ENCODE data around the gene FCRL5.
"Not testable (repeated sequence)": the region's sequence is repeated elsewhere in the genome, so short reads cannot be mapped to it uniquely, and the experiment has no call there.

FCRL5 gene

DNA sequence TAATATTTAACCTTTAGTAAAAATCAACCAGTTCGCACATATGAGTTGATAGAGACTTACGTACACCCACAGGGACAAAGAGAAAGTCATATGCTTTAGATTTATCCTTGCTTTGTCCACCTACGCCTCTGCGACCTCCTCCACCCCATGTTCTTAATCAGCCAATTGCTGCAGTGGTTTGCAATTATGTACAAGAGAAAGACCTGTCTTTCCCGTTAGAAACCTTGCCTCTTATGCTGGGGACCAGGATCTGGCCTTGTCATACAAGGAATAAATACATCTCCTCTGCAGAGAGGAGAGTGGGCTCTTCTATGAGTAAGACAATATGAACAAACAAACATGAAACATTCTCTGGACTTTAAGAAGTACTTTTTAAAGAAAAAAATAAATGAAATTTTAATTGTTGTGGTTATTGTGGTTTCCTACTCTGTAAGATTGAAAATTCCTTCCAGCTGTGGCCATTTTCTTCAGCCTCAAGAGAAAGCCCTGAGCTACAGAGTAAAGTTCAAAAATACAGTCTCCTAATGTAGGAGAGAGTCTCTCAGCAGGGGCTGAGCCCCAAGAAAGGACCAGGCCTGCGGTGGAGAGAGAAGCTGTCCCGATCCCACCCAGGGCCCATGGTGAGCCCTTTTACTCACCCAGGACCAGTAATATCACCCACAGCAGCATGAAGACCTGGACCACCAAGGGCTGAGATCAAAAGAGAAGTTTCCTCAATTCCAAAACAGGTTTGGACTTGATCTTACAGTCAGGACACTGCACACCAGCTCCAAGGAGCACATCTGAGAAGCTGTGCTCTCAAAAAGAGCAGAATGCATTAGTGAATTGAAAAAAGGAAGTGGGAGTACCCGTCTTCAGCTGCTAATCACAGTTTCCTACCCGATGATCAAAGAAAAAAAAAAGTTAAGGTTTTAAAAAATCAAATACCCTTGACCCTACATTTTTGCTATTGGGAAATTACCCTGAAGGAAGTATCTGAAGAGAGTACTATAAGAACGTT is at the start of gene FCRL5:
TSS of gene FCRL5 (minus strand) at position 822 of the 1,000 bp plus-strand sequence. CDS start at position 669, 153 bp downstream.
- no peak for DNase-seq

DNA sequence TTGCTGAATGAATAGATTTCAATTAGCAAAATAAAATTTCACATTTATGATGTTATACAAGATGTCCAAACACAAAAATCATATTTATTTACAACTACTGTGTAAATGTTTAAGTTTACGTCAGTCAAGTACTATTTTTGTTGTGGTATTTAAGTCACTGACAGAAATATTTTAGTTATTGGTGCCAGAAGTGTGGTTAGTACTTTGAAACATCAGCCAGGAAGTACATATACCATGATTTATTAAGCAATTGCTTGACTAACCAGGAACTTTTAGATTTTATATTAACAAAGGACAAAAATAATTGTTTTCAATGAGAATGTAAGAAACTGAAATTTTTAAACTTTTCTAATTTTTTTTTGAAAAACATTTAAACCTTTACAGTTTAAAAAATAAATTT is 47.9 kb upstream of the FCRL5 start:
- no peak for DNase-seq

DNA sequence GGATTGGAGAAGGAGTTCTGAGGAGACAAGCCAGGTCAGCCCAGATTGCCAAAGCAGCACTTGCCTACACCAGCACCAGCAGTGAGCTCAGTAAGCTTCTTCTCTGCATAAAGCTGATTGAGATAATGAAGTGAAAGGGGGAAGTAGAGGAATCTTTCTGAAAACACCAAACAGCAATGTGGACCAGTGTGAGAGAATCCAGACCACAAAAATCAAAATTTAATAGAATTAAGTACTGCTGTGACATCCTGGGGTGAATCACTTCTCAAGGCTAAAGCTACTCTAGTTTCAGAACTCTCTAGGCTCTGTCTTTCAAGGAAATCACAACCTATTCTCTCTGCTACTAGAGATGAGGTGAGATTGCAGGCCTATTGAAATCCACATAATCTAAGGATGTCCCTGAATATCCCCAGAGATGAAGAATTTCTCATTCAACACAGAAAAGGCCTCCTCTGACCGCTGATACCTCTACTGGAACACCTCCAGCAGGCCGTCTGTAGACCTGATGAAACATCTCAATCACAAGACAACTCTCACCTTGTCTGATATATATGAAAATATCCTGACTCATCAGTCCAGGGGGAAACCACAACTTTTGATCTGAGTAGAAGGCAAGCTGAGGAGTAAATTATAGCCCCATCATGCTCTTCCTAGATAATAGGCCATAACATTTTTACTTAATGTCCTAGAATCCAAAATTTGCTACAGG is 45.8 kb upstream of the FCRL5 start, which contains the start of gene FCRL4:
TSS of gene FCRL4 (minus strand) at position 127 of the 709 bp plus-strand sequence. CDS start 141 bp downstream, outside the sequence.
- DNase-seq, result no peak

DNA sequence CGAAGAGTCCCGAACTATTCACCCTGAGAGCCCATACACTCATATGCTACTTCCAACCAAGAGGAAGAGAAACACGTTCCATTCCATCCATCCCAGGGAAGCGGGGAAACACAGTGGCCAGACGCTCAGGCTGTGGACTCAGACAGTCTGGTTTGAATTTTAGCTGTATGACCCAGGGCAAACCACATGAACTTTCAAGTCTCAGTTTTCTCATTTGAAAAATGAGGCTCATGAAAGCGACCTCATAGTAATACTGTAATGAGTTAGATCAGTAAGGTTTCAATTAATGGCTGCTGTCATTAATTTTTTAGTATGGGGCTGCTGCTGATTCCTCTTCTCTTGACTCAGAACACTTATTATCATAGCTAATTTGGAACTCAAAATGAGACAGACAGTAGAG is 44.1 kb upstream of the FCRL5 start:
- DNase-seq, result no peak

DNA sequence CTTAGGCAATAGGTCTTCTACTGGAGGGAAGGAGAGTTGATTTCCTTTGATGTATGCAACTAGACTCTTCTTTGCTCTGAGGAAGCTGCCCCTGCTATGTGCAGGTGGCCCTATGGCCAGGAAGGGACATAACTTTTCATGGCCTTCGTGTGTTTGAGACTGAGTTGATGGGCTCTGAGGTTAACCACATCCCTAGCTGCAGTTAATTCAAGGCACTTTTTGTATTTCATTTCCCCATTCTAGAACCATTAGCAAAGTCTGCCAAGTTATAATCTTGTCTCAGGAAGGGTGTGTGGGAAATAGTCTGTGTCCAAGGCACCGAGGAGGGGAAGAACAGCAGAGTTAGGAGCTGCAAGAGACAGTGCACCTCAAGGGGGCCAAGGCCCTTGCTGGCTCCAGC is 43.0 kb upstream of the FCRL5 start:
- no peak for DNase-seq

DNA sequence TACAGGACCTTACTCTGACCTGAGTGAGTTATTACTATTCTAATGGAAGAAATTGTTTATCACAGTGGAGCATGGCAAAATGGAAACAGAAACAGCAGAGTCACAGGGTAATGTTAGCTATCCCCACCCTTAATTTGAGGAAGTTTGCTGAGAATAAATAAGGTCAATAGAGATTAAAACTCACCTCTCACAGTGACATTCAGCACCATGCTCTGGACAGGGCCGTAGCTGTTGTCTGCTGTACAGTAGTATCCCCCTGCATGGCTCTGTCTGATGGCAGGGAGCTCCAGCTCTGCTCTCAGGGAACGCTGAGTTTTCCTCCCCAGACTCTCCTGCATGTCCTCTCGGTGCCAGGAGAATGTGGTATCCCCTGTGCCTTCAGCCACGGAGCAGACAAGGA is 33.7 kb upstream of the FCRL5 start:
- DNase-seq, result no peak

DNA sequence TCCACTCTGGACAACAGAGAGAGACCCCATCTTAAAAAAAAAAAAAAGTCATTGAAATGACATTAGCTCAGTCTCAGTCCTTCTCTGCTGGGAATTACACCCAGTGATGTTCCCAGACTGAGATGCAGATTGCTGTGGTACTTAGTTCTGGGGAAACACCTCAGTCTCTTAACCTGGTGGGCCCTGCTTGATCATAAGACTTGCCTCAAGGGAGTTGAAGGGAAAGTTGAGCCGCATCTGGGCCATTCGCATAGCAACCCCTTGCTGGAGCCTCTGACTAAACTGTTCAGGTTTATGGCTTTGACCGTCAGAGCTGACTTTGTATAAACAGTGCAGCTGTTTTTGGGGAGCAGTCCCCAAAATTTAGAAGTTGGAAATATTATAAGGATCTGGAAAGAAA is 32.2 kb upstream of the FCRL5 start:
- DNase-seq, result no peak

DNA sequence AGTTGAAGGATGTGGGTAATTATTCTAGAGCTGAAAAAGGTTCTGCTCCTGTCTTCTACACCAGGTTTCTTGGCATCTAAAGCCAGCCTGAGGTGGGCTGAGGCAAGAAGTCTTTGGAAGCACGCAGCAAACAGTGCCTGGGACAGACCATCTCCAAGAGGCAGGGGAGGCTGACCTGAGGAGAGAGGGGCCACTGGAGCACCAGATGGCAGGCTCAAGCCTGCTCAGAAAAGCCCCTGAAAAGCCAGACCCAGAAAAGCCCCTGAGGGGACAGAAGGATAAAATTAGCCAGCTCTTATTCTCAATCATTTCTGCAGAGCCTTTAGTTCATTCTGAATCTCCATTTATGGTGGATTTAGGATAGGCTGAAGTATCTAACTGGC is 28.5 kb upstream of the FCRL5 start:
- no peak for DNase-seq

DNA sequence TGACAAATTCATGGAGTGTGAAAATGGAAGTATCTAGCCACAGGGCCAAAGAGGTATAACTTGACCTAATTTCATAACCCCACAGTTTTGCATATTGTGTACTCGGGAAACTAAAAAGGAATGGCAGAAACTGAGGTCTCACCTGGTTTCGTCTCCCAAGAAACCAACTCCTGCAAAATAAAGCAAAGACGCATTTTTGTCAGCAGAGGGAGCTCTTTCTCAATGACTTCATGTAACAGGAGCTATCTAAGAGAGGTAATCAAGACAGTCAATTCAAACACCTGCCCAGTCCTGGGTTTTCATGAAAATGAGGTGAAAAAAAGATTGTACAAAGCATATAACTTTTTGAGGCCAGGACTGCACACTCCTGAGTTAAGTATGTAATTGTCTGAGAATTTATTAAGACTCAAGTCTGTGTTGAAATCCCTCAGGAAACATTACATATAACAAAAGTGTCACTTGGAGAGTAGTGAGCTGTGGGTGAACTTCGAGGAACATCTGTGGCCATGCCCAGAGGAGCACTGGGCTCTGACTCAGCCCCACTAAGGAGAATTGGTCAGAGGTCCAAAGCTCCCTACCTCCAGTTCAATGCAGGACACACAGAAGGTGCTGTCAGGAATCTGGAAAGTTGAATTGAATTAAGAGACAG is 28.0 kb upstream of the FCRL5 start:
- DNase-seq, result no peak

DNA sequence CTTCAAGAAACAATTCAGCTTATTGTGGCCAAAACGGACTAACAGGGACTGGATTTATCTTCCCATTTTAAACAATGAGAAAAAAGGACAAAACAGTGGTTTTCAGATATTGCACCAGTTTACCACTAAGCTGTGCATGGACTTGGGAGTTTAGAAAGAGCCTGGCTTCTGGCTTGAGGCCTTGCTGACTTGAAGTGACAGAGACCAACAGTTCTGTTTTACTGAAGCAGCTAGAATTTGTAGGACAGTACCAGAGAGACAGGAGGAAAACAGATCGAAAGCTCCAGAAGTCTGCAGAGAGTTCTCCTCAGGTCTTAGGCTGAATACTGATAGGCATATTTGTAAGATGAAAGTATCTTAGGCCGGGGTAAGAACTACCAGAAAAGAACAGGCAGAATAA is 25.1 kb upstream of the FCRL5 start:
- DNase-seq, result no peak

DNA sequence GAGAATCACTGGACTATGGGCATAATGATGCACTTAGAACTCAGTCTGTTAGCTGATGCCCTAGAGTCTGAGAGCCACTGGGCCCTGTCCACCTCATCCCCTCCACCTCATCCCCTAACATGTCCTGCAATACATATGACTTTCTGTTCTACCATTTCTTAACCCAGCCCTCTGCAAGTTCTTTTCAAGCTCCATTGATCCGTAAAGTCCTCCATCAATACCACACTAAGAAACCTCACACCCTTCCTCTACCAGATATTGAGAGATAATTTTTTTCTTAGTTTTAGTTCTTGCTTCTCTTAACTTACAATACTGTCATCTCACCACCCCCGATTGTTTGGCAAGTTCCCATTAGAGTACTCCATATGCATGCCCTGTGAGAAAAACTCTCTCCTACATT is 23.4 kb upstream of the FCRL5 start:
- DNase-seq, result no peak

DNA sequence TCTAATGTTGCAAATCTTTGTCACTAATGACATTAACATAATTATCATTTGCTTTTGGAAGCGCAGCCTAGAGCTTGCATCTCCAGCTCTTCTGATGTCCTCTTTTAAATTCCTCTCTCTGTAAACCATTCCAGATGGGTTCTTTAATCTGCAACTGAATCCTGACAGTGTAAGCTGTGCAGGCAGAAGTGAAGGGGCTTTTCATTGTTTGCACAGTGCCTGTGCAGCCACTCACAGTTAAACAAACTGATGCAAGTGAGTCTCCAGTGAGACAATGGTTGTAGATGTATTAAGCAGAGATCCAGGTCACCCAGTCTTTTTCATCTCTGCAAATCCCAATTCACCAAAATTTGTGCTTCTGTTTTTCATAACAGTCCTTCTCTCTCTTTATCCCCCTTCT is 22.5 kb upstream of the FCRL5 start:
- DNase-seq, result no peak

DNA sequence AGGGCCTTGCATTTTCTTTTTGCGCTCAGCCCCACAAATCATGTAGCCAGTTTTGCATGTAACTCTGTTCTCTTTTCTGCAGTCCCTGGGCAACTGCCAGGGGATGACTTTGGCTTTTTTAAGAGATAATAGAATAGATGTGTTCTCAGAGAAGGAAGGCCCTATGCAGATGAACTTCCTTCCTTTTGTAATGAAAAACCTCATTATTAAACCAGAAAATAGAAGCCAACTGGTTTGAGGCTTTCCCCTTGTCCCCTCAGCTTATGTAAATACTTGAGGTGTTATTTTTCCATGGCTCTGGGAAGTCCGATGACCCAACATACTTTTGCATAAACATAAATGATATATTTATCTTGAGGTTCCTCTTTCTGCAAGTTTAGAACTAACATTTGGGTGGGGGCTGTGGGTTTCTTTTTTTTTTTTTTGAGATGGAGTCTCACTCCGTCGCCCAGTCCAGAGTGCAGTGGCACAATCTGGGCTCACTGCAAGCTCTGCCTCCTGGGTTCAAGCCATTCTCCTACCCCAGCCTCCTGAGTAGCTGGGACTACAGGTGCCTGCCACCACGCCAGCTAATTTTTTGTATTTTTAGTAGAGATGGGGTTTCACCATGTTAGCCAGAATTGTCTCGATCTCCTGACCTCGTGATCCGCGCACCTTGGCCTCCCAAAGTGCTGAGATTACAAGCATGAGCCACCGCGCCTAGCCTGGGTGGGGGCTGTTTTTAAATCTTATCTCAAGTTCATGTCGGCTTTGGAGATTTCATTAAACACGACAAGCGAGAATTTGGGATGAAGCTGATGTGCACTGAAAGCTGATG is 14.4 kb upstream of the FCRL5 start:
- no peak for DNase-seq

DNA sequence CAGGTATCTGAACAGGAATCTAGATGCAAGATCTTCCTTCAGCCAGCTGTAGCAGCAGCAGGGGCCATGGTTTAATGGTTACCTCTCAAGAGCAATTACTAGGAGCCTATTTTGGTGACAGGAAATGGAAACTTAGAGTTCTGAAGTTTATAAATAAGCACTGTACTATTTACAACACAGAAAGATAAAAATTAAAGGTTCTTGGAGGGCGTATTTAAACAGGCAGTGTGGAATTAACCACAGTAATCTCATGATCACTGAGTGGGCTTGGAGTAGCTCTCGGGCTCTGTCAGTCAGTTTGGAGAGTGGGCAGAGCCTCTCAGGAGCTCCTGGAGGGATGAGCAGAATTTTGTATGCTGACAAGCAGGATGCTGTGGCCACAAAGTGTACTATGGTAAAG is 10.2 kb upstream of the FCRL5 start:
- no peak for DNase-seq

DNA sequence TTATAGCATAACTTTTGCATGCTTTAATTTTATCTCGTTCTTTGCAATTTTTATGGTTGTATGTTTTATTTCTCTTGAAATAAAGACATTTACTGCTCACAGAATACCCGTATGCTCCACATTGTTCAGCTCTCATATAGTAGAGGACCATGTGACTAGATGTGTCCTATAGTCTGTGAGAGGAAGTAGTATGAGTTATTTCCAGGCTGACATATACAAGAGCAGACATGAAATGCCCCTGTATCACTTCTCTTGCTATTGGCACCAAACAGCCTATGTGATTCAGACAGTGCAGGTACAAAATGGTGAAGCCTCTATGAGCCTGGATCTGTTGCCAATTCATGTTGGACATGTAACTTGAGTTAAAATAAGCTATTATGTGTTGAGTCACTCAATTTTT is 5.8 kb upstream of the FCRL5 start:
- no peak for DNase-seq

DNA sequence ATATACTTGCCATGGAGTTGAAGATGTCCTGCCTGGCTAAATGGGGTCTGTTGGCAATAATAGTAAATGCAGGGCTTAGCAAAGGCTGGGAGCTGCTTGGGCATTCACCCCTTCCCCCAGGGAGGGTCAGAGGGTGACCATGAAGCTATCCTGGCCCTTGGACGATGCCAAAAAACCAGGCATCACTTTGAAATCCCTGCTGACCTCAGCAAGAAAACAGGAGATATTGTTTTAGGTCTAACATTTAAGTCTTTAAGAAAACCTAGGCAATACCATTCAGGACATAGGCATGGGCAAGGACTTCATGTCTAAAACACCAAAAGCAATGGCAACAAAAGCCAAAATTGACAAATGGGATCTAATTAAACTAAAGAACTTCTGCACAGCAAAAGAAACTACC is 4.2 kb downstream of the FCRL5 start:
- not testable (repeated sequence) for DNase-seq

DNA sequence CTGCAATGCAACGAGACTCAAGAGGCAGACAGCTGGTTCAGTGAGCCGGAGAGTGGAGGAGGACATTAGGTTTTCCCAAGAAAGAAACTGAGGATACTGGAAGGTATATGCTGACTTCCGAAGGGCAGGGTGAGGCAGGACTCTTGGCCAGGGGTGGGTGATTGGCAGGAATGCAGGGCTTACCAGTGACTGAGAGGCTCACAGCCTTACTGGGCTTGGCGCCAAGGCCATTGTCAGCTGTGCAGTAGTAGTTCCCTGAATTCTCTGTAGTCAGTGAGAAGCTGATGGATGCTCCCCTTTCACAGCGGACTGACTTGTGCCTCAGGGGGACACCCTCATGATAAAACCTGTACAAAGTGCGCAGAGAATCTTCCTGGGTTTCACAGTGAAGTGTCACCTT is 9.6 kb downstream of the FCRL5 start:
- DNase-seq, result no peak

DNA sequence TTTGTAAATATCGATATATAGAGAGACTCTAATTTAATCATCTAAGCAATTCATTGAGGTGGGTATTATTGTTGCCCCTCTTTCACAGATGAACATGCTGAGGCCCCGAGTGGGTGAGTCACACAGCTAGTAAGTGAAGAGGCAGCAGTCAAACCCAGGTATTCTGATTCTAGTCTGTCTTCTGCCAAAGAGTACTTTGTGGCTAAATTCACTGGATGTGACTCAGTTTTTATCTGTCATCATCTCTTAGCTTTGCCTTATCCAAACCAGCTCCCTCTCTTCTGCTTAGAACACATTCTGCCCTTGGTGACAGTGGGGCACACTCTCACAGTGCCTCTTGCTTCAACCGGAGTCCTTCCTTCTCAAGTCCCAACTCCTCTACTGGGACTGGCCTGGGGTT is 11.5 kb downstream of the FCRL5 start:
- DNase-seq, result no peak

DNA sequence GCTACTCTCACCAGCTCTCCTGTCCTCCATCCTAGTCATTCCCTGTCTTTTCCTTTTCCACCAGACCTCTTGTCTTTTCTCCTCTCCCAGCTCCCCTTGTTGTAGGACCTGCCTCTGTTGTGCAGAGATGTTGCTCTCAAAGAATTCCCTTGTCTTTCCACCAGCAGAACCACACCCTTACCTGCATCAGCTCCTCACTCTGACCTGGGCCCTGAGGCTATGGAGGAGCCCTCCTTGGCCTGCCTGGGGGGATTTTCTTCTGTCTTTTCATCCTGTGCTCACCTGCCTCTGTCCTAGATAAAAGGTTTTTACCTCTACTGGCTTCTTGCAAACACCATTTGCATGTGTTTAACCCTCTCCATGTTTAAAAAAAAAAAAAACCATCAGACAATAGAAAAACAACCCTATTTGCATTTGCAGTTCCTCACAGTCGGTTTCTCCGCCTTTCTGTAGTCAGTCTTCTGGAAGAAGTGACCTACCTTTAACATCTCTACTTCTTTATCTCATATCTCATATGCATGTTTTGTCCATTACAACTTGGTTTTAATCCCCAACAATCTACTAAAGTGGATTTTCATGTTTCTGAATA is 12.1 kb downstream of the FCRL5 start:
- DNase-seq, result no peak

DNA sequence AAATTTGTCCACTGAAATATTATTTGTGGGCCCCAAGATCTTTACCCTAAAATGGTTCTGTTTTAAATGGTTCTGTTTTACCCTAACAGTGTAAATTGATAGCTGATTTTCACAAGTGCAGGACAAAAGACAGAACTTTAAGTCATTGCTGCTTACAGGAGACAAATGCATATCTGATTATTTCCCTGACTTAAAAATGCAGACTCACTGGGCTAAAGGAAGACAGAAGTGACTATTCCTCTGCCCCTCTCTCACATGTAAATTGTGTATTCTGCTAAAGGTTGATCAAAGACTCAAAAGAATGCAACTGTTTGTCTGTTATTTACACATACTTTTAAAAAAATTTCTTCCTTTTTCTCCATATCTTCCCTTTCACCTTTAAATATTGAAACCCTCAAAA is 12.7 kb downstream of the FCRL5 start:
- DNase-seq, result no peak

DNA sequence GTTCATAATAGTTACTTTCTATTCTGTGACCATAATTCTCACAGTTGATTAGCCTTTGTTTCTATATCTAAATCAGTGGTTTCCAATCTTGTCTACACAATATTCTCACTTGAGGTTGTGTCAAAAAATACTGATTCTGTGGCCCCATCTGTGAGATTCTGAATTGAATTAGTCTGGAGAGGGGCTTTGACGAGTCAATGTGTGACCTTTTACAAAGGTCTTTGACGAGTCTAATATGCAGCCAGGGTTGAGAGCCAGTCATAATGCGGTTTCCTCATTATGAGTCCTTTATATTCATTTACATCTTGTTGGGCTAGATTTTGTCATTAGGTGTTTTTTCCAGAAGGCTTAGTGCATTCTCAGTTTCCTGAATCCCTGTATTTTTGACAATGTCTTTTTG is 19.7 kb downstream of the FCRL5 start:
- no peak for DNase-seq

DNA sequence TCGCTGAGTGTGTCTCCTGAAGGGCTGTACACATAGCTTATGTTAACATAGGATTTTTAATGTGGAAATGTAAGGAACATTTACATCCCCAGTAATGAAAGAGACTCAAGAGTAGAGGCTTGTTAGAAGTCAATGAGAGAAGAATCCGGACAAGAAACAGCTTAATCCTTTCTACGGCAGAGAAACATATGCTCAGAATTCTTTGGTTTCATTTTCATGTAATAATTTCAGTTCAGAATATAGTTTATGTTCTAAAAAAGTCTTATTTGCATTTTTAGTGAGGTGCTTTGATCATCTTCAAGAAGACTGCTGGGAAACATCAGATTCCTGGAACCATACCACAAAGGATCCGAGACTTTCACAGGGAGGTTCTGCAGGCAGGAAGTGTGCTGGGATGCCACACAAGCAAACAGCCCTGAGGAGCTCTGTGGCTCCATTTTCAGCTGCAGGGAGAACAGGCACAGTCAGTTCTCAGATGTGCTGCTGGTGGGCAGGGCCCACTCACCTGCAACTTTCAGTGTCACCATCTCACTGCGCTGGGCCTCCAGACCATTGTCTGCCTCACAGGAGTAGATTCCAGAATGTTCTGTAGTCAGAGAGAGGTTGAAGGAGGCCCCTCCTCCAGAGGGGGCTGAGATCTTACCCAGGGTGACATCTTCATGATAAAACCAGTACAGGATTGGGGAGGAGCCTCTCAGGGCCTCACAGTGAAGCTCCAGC is 28.4 kb downstream of the FCRL5 start:
- DNase-seq, result no peak
